Upper lobe of left lung (tissue), 6 donors: ENCODE measurements around the gene CFTR. TPM values are rescaled to one million over a fixed set of nuclear protein-coding genes. Genes with fewer than 3 reads are reported as not detected.
A peak's percentile ranks its signal among the peaks of the same experiment; 100 is the strongest.

ENCODE experiments used
- ATAC-seq, 2 donors: fragments of 200-7000 bp; cut with Tn5 transposase; one replicate each; pipeline ENCODE4 v1.9.1; 2022; ENCODE audit warnings: mild to moderate bottlenecking in 2 of 2, moderate library complexity in 2 of 2; ENCODE audit not compliant: low FRiP score in 2 of 2
- DNase-seq, 2 donors: peaks; one replicate each; pipeline ENCODE4 v3.0.0-alpha.2; 2019 to 2020
- H3K27ac ChIP-seq, 4 donors: fragments of 200-600 bp; sonication (generic); one replicate each; pipeline ENCODE4 v1.5.1; 2016 to 2019
- H3K27me3 ChIP-seq, 4 donors: fragments of 200-600 bp; sonication (generic); one replicate each; pipeline ENCODE4 v1.5.1; 2017 to 2019
- H3K36me3 ChIP-seq, 4 donors: fragments of 200-600 bp; sonication (generic); one replicate each; pipeline ENCODE4 v1.5.1; 2016 to 2019
- H3K4me1 ChIP-seq, 4 donors: fragments of 200-600 bp; sonication (generic); one replicate each; pipeline ENCODE4 v1.5.1; 2018 to 2019
- H3K4me3 ChIP-seq, 4 donors: fragments of 200-600 bp; sonication (generic); one replicate each; pipeline ENCODE4 v1.5.1; 2017 to 2019; ENCODE audit warnings: mild to moderate bottlenecking in 2 of 4, moderate library complexity in 1 of 4
- H3K9me3 ChIP-seq, 4 donors: fragments of 200-600 bp; sonication (generic); one replicate each; pipeline ENCODE4 v1.5.1; 2018 to 2019
- CTCF ChIP-seq, 6 experiments: fragments of 450-650 bp in 4 of 6; fragments of 200-600 bp in 2 of 6; sonication (generic) in 2 of 6; IDR thresholded peaks; one replicate each; pipeline ENCODE4 v1.5.1; 2016 to 2019; ENCODE audit warnings: antibody characterized with exemption in 6 of 6
- EP300 ChIP-seq, 4 donors: sonication (generic); formaldehyde crosslinking; IDR thresholded peaks; one replicate each; pipeline ENCODE4 v1.5.1; 2017; ENCODE audit warnings: antibody characterized with exemption in 4 of 4, control low read depth in 2 of 4
- POLR2A ChIP-seq, 4 donors: fragments of 450-650 bp; IDR thresholded peaks; one replicate each; pipeline ENCODE4 v1.5.1; 2016 to 2017; ENCODE audit warnings: antibody characterized with exemption in 4 of 4, mild to moderate bottlenecking in 2 of 4
- POLR2AphosphoS5 ChIP-seq, 2 donors: sonication (generic); formaldehyde crosslinking; IDR thresholded peaks; one replicate each; pipeline ENCODE4 v1.5.1; 2017; ENCODE audit warnings: antibody characterized with exemption in 2 of 2
- whole genome bisulfite sequencing, 2 donors: methylation state at CpG; one replicate each; pipeline ENCODE4 v1.1.5; 2017 to 2018; 5-methylcytosine and 5-hydroxymethylcytosine counted together
- total RNA-seq, 6 donors: library from RNA; depleted of rRNA in 4 of 6; stranded (reverse); fragments of >200 nt in 4 of 6; gene quantifications; one replicate each; pipeline versions ENCODE4 v1.1.0 to v1.2.1, GENCODE V29; 2016 to 2021
- donor health status: DM: no; HTN: no; CAD: no; lungs with moderate emphysema.
- donor health status: DM: no; HTN: yes; CAD: no; lungs with severe emphysema.

Gene CFTR
- total RNA-seq, 6 donors from 2014 or later, result 4.2 to 36.7 (median 24.8) TPM

DNA sequence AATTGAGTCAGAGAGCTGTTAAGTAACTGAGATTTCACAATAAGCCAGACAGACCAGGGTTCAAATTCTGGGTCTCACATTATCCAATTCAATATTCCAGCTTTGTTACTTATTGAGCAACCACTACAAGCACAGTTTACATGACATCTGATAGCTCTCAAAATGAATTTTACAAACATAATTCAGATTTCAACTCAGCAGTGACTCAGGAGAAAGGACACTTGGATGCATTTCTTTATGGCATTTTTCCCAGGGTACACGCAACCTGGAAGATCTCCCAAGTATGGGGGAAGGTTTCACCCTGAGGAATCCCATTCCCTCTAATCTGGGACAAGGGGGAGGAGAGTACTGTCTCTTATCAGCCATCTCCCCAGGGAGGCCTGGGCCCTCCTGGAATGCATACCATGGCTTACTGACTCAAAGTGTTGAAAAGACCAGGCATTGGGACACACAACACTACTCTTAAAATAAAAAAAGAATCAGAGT lies 102.4 kb downstream of the CFTR start:
- Histone ChIP-seq H3K27ac (peak overlapping the region in 1 of 4 donors; percentile 35), H3K9me3 (no peaks in the 10 kb centered on the region), H3K36me3 (no peaks in the 10 kb centered on the region), H3K4me1 (peaks cover 0 to 3% (median 0%) of the 10 kb centered on the region in 4 donors), H3K27me3 (no peaks in the 10 kb centered on the region), H3K4me3 (no peak overlapping the region)
- no peak for TF ChIP-seq EP300 (IDR thresholded peaks at IDR 0.05)
- TF ChIP-seq POLR2AphosphoS5 (IDR thresholded peaks at IDR 0.05), result peak in 1 of 2 donors; percentile 16
- ATAC-seq (peak; percentile 65 to 89), DNase-seq (no peak)
- WGBS, 2 donors, result 35 to 62% methylated on average over 1 of the region's 1 CpG

DNA sequence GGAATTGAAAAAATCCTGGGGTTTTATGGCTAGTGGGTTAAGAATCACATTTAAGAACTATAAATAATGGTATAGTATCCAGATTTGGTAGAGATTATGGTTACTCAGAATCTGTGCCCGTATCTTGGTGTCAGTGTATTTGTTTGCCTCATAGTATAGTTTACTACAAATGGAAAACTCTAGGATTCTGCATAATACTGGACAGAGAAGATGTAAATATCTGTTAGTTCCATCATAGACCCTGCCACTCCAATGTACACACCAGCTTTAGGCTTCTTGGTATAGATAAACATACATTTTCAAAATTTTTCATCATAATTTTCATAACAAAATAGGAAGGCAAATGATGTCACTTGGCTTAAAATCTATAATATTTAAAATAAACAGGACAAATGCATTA lies 108.1 kb downstream of the CFTR start:
- no peak for DNase-seq
- WGBS, 2 donors, result 80 to 85% methylated on average over 1 of the region's 1 CpG

DNA sequence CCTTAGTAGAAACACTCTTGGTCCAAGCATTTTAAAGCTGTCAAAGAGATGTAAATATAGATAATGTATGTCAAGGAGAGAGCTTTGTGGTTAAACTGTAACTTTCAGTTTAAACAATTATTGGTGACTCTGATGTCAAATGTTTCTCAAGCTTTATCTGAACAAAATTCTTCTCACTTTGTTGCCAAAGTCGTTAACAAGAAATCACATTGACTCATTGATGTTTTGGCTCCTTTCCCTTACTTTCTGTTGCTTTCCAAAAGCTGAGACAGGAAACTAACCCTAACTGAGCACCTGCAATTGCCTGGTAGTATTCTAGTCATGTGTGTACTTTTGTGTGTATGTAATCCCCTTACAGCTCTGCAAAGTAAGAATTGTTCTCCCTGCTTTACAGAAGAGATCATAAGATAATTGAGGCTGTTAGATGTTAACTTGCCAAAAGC lies 108.5 kb downstream of the CFTR start:
- no peak for DNase-seq

More for the DNA sequence above, 108.1 kb downstream of the CFTR start:
- no peak overlapping the region for H3K4me3 ChIP-seq
- peaks cover 0 to 3% (median 0%) of the 10 kb centered on the region in 4 donors for H3K4me1 ChIP-seq
- no peak for ATAC-seq
- no peak overlapping the region for H3K27ac ChIP-seq
- no peaks in the 10 kb centered on the region for H3K36me3 ChIP-seq
- H3K27me3 ChIP-seq, result no peaks in the 10 kb centered on the region
- H3K9me3 ChIP-seq, result no peaks in the 10 kb centered on the region
- no peak for TF ChIP-seq POLR2A (IDR thresholded peaks at IDR 0.05)
- no peak for TF ChIP-seq CTCF (IDR thresholded peaks at IDR 0.05)
- no peak for TF ChIP-seq POLR2AphosphoS5 (IDR thresholded peaks at IDR 0.05)
- TF ChIP-seq EP300 (IDR thresholded peaks at IDR 0.05), result no peak

DNA sequence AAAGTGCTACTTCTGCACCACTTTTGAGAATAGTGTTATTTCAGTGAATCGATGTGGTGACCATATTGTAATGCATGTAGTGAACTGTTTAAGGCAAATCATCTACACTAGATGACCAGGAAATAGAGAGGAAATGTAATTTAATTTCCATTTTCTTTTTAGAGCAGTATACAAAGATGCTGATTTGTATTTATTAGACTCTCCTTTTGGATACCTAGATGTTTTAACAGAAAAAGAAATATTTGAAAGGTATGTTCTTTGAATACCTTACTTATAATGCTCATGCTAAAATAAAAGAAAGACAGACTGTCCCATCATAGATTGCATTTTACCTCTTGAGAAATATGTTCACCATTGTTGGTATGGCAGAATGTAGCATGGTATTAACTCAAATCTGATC lies 110.4 kb downstream of the CFTR start:
- TF ChIP-seq EP300 (IDR thresholded peaks at IDR 0.05) (no peak), POLR2AphosphoS5 (IDR thresholded peaks at IDR 0.05) (no peak), POLR2A (IDR thresholded peaks at IDR 0.05) (no peak)
- ATAC-seq, result no peak

More for the DNA sequence above, 108.5 kb downstream of the CFTR start:
- Histone ChIP-seq H3K4me1 (peaks cover 0 to 3% (median 0%) of the 10 kb centered on the region in 4 donors), H3K4me3 (no peak overlapping the region), H3K9me3 (no peaks in the 10 kb centered on the region), H3K27ac (no peak overlapping the region), H3K36me3 (no peaks in the 10 kb centered on the region), H3K27me3 (no peaks in the 10 kb centered on the region)
- WGBS, 2 donors, result 7 to 13% methylated on average over 1 of the region's 1 CpG
- ATAC-seq, result no peak
- TF ChIP-seq EP300 (IDR thresholded peaks at IDR 0.05), result no peak
- no peak for TF ChIP-seq POLR2A (IDR thresholded peaks at IDR 0.05)
- TF ChIP-seq CTCF (IDR thresholded peaks at IDR 0.05), result no peak
- no peak for TF ChIP-seq POLR2AphosphoS5 (IDR thresholded peaks at IDR 0.05)

GRCh38 chr7:117592011-117592635 lies 112.3 kb downstream of the CFTR start:
- TF ChIP-seq POLR2A (IDR thresholded peaks at IDR 0.05) (no peak), POLR2AphosphoS5 (IDR thresholded peaks at IDR 0.05) (no peak), EP300 (IDR thresholded peaks at IDR 0.05) (no peak), CTCF (IDR thresholded peaks at IDR 0.05) (no peak)
- no peak overlapping the region for H3K4me3 ChIP-seq
- WGBS, 2 donors, result 70 to 80% methylated on average over 11 of the region's 11 CpGs
- H3K27ac ChIP-seq, result no peak overlapping the region
- H3K4me1 ChIP-seq, result peaks cover 0 to 3% (median 0%) of the 10 kb centered on the region in 4 donors
- no peaks in the 10 kb centered on the region for H3K36me3 ChIP-seq
- H3K27me3 ChIP-seq, result no peaks in the 10 kb centered on the region
- DNase-seq (no peak), ATAC-seq (no peak)
- peaks cover 0 to 6% (median 0%) of the 10 kb centered on the region in 4 donors for H3K9me3 ChIP-seq

More for the DNA sequence above, 110.4 kb downstream of the CFTR start:
- 74 to 75% methylated on average over 1 of the region's 1 CpG for WGBS, 2 donors
- Histone ChIP-seq H3K4me3 (no peak overlapping the region), H3K4me1 (peaks cover 0 to 3% (median 0%) of the 10 kb centered on the region in 4 donors), H3K27ac (no peak overlapping the region), H3K27me3 (no peaks in the 10 kb centered on the region), H3K36me3 (no peaks in the 10 kb centered on the region), H3K9me3 (no peaks in the 10 kb centered on the region)
- no peak for DNase-seq
